Activated gamma-delta T cell (primary cell): ENCODE measurements around the gene SREBF1.

Experiments
- DNase-seq: peaks from one replicate; lab custom pipeline; 2025; lab: John Stamatoyannopoulos, UW

Gene SREBF1

DNA sequence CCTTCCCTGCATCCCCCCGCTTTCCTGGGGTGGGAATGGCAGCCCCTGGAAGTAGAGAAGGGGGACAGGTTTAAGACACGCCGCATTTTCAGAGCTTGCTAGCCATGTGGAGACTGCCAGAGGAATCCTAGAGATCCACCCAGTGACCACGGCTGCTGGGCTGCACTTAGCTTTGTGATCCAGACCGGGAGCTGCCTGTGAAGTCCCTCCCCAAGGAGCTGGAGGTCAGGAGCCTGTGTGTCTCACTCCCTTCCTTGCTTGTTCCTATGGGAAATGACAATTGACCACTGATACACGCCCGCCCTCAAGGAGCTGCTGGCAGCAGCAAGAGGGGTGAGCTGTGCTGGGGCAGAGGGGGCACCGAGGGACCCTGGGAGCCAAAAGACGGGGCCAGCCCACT is 73.7 kb downstream of the SREBF1 start:
- DNase-seq = no peak

DNA sequence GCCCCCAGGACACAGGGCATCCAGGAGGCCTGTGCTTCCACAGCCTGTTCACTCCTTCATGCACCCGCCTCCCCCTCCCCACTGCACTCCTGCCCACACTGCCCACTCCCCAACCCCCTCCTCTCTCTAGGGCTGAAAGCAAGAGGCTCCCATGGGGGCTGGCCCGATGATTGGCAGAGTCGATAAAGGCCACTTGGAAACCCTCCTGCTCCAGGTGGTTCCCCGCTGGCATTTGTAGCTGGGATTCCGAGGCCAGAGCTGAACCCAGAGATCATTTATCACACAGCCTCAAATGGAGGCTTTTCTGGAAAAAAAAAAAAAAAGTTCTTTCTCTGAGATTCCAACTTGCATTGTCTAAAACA is 74.1 kb downstream of the SREBF1 start:
- DNase-seq = no peak
